ENCODE measurements around the gene CHTOP. TPM values are rescaled to one million over a fixed set of nuclear protein-coding genes. Genes with fewer than 3 reads are reported as not detected.

CHTOP gene
- total and polyA plus RNA-seq, 2 of the 13 experiments (the other 11 are each of a cell fraction or from before 2014, with no cell fraction given), result 38.0 to 51.9 TPM

- H3K4me2 ChIP-seq (ENCODE audit: low read depth, low read length), result peak overlapping the region; percentile 91
- ChIA-PET POLR2A (interaction anchor here (0.9 to 15.2 kb wide), 6 partner anchors 12 to 360 kb away, joined by 3 to 390 read pairs (median 3); partner anchors contain the start of genes RPS27, S100A14 and S100A16), CTCF (ENCODE audit: low intra/inter-chr PET ratio, low total read pairs) (no interaction called here)
- intact Hi-C loops (cut with micrococcal nuclease; ENCODE audit: unreplicated experiment) (loop anchor here (5.0 kb wide), 1 partner anchor 42 kb away; the partner anchor contains the start of gene ILF2), in situ Hi-C loops (cut with HindIII; ENCODE audit: extremely low pct_ligation_motif_present, low pct_unique_long_range_greater_than_20kb) (no loop called here)
- no peaks in the 10 kb centered on the region for H3K9me3 ChIP-seq (ENCODE audit: low read length)
- no peak overlapping the region for H2AFZ ChIP-seq (ENCODE audit: low read length)
- no peak for FAIRE-seq
- H3K4me1 ChIP-seq (ENCODE audit: insufficient read depth, low read length), result peaks cover 72% of the 10 kb centered on the region
- no peak for DNase-seq (ENCODE audit: low spot score)
- no peak for ATAC-seq
- peak overlapping the region; percentile 78 for H3K9ac ChIP-seq (ENCODE audit: insufficient read depth, low read depth, low read length)
- no TSS peak for BruUV-seq (replicated peaks)
- peak overlapping the region; percentile 87 for H3K27ac ChIP-seq (ENCODE audit: extremely low read length, insufficient read depth, low read length)
- no peaks in the 10 kb centered on the region; a peak in 1 of 5 replicates for H3K36me3 ChIP-seq (replicated peaks in 1 of 2; ENCODE audit: control insufficient read depth in 1 of 2, insufficient read depth in 2 of 2, low read length in 2 of 2)
- TF ChIP-seq ZFYVE20 (CRISPR knock-in tag; IDR thresholded peaks at IDR 0.05; ENCODE audit: borderline replicate concordance, low read depth) (no peak), SNAPC2 (CRISPR knock-in tag; IDR thresholded peaks at IDR 0.05) (no peak), ZC3H4 (CRISPR knock-in tag; IDR thresholded peaks at IDR 0.05; ENCODE audit: borderline replicate concordance) (no peak), ZNF687 (CRISPR knock-in tag; IDR thresholded peaks at IDR 0.05) (peak; percentile 47; the same call in 1 of the 2 replicates), ZFY (CRISPR knock-in tag; IDR thresholded peaks at IDR 0.05) (0 out of 2 replicates have a peak, but pooled peaks have one; percentile 17), SP4 (CRISPR knock-in tag; IDR thresholded peaks at IDR 0.05) (0 out of 2 replicates have a peak, but pooled peaks have one; percentile 39), ZBTB26 (CRISPR knock-in tag; IDR thresholded peaks at IDR 0.05; ENCODE audit: borderline replicate concordance) (0 out of 2 replicates have a peak, but pooled peaks have one; percentile 1), NRL (CRISPR knock-in tag; IDR thresholded peaks at IDR 0.05; ENCODE audit: borderline replicate concordance) (peak; percentile 29; the same call in 1 of the 2 replicates), ZNF891 (CRISPR knock-in tag; IDR thresholded peaks at IDR 0.05) (no peak), DMAP1 (CRISPR knock-in tag; IDR thresholded peaks at IDR 0.05) (0 out of 2 replicates have a peak, but pooled peaks have one; percentile 15)
- 40% methylated on average over 6 of the region's 7 CpGs for WGBS (ENCODE audit: low lambda C conversion rate)
- no peaks in the 10 kb centered on the region for H3K27me3 ChIP-seq (ENCODE audit: control insufficient read depth in 1 of 2, insufficient read depth in 2 of 2, low read length in 2 of 2)
- peak overlapping the region; percentile 55 to 84 (median 72); a peak in 5 of 6 replicates for H3K4me3 ChIP-seq (replicated peaks in 1 of 3; ENCODE audit: insufficient read depth in 1 of 3, low read depth in 2 of 3, low read length in 3 of 3)
- peaks cover 47% of the 10 kb centered on the region for H3K79me2 ChIP-seq (ENCODE audit: insufficient read depth, low read length)
- H4K20me1 ChIP-seq (ENCODE audit: insufficient read depth, low read length), result peaks cover 6% of the 10 kb centered on the region
Measured at GRCh38 chr1:153630384-153630783, 3.5 kb upstream of the CHTOP start.

All from HepG2 (cell line).